Fibroblast of gingiva (primary cell): ENCODE data around the gene USP12.
"Not testable (repeated sequence)": the region's sequence is repeated elsewhere in the genome, so short reads cannot be mapped to it uniquely, and the experiment has no call there.

ENCODE experiments used
- DNase-seq: peaks from one replicate; pipeline ENCODE4 v3.0.0-alpha.2; 2011; ENCODE audit warnings: low read depth

Gene USP12

GRCh38 chr13:27149702-27150101, 21.9 kb downstream of the USP12 start:
- no peak for DNase-seq

DNA sequence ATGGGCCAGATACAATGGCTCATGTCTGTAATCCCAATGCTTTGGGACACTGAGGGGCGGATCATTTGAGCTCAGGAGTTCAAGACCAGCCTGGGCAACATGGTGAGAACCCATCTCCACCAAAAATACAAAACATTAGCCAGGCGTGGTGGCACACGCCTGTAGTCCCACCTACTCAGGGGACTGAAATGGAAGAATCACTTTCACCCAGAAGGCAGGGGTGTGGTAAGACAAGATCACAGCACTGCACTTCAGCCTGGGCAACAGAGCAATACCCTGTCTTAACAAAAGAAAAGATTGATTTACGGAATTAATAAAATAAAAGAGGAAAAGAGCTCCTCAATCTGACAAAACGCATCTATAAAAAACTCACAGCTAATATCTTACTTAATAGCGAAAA, 22.7 kb downstream of the USP12 start:
- no peak for DNase-seq

GRCh38 chr13:27147530-27148170, 24.0 kb downstream of the USP12 start:
- DNase-seq: no peak

DNA sequence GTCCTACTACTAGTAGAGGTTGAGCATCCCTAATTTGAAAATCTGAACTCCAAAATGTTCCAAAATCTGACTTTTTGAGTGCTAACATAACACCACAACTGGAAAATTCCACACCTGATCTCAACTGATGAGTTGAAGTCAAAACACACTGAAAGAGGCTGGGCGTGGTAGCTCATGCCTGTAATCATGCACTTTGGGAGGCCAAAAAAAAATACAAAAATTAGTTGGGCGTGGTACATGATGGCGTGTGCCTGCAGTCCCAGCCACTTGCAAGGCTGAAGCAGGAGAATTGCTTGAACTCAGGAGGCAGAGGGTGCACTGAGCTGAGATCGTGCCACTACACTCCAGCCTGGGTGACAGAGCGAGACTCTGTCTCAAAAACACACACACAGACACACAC, 29.9 kb downstream of the USP12 start:
- no peak for DNase-seq

DNA sequence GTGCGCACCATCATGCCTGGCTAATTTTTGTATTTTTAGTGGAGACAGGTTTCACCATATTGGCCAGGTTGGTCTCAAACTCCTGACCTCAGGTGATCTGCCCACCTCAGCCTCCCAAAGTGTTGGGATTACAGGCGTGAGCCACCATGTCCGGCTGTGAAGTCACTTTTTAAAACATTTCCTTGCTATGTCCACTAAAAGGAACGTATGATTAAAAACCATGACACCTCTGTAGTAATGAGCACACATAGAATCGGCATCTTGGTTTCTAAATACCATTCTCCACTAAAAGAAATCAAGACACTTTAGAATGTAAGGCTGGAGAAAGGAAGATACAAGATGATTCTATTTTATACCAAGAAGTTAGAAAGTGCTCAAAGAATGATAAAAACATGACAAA, 30.5 kb downstream of the USP12 start:
- not testable (repeated sequence) for DNase-seq

- DNase-seq: no peak
Observed at GRCh38 chr13:27140060-27140459, 31.6 kb downstream of the USP12 start.

- DNase-seq: no peak
Observed at GRCh38 chr13:27139565-27139964, 32.0 kb downstream of the USP12 start.

- DNase-seq: no peak
Observed at GRCh38 chr13:27138457-27139093, 33.0 kb downstream of the USP12 start.

- no peak for DNase-seq
Observed at GRCh38 chr13:27137759-27138158, 33.9 kb downstream of the USP12 start.

DNA sequence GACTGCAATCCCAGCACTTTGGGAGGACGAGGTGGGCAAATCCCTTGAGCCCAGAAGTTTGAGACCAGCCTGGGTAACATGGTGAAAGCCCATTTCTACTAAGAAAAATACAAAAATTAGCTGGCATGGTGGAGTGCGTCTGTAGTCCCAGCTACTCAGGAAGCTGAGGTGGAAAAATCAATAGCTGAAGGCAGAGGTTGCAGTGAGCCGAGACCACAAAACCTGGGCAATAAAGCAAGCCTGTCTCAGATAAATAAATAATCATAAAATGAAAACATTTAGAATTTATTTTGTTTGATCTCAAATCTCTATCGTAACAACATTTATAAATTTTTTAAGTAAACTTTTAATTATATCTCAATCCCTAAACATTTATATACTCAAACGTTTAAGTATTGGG, 36.6 kb downstream of the USP12 start:
- DNase-seq: no peak

GRCh38 chr13:27133889-27134288, 37.7 kb downstream of the USP12 start:
- DNase-seq: no peak

DNA sequence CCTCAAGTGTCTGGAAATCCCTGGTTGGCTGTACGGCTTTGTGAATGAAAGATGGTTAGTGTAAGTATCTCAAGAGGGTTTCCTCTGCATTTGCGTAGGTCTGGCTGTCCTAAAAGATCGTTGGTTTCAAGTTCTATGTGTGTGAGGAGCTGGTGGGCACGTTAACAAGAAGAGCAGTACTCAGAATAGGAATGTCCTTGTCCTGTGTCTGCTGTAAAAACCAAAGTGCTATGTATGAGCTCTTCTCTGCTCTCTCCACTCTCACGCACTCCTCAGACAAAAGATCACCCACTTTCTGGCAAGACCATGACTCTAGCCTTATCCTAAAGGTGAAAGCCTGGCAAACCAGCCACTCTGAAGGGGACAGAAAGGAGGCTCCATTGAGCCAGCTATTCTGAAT, 39.1 kb downstream of the USP12 start:
- DNase-seq: no peak

GRCh38 chr13:27131906-27132305, 39.7 kb downstream of the USP12 start:
- no peak for DNase-seq

GRCh38 chr13:27130979-27131623, 40.5 kb downstream of the USP12 start:
- no peak for DNase-seq

- peak; percentile 72 for DNase-seq
Observed at GRCh38 chr13:27130223-27130978, 41.2 kb downstream of the USP12 start.

GRCh38 chr13:27128825-27129627, 42.6 kb downstream of the USP12 start:
- DNase-seq: no peak

DNA sequence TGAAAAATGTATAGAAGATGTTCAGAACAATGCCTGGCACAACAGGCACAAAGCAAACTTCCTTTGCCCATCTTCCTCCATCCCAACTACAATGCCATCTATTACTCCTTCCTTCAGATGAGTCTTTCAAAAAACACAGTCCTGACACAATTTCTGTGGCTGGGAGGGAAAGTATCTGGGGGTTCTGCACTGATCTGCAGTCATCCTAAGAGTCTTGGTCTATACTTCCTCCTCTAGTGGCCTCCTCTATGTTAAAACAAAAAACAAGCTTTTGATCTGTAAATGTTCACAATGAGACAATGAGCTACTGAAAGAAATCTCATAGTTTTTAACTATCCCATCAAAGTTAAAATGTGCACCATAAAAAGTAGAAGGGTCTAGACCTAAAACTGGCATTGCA, 44.8 kb downstream of the USP12 start:
- no peak for DNase-seq

DNA sequence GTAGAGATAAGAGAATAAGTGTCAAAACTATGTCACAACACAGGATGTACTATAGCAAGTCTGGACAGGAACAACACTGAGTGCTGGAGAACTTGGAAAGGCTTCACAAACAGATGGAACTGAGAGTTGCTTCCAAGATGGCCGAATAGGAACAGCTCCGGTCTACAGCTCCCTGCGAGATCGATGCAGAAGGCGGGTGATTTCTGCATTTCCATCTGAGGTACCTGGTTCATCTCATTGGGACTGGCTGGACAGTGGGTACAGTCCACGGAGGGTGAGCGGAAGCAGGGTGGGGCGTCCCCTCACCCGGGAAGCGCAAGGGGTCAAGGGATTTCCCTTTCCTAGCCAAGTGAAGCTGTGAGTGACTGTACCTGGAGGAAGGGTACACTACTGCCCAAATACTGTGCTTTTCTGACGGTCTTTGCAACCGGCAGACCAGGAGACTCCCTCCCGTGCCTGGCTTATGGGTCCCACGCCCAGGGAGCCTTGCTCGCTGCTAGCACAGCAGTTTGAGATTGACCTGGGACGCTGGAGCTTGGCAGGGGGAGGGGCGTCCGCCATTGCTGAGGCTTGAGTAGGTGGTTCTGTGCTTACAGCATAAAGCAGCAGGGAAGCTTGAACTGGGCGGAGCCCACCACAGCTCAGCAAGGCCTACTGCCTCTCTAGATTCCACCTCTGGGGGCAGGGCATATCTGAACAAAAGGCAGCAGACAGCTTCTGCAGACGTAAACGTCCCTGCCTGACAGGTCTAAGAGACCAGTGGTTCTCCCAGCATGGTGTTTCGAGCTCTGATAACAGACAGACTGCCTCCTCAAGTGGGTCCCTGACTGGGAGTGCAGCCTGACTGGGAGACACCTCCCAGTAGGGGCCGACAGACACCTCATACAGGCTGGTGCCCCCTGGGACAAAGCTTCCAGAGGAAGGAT, 46.0 kb downstream of the USP12 start:
- no peak for DNase-seq

DNA sequence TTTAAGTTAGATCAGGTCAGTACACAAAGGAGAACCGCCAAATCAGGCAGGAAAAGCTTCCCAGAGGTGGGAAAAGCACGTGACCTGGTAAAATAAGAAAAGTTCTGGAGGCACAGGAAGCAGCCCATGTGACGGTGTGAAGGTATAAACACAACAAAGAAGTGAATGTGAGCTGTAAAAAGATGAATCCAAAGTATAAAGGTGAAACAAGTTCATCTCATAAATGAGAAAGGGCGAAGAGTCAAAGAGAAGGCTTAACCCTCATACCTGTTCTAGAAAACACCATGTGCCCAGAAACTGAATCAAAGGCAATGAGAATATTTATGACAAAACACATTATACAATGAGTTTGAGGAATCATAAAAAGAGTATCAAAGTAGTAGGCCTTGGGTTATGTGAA, 47.0 kb downstream of the USP12 start:
- DNase-seq: no peak

GRCh38 chr13:27123445-27123844, 48.2 kb downstream of the USP12 start:
- DNase-seq: not testable (repeated sequence)

GRCh38 chr13:27122036-27122435, 49.6 kb downstream of the USP12 start:
- no peak for DNase-seq
